ENCODE measurements around the gene AQP6.
"Not testable (repeated sequence)": the region's sequence is repeated elsewhere in the genome, so short reads cannot be mapped to it uniquely, and the experiment has no call there.

Gene AQP6

GRCh38 chr12:49987625-49988303 is 15.0 kb downstream of the AQP6 start:
- Histone ChIP-seq H3K4me3 (ENCODE audit: low read length) (no peak overlapping the region), H3K4me1 (ENCODE audit: insufficient read depth, low read length) (no peaks in the 10 kb centered on the region; the same call in 1 of the 2 replicates), H3K36me3 (ENCODE audit: insufficient read depth, low read length) (peaks cover 54% of the 10 kb centered on the region), H3K27me3 (ENCODE audit: insufficient read depth, low read length) (no peaks in the 10 kb centered on the region), H3K9ac (ENCODE audit: low read depth, low read length) (no peak overlapping the region), H3K9me3 (ENCODE audit: insufficient read depth, low read depth, low read length) (no peaks in the 10 kb centered on the region), H3K27ac (ENCODE audit: low read depth, low read length) (no peak overlapping the region)
- 87% methylated on average over 4 of the region's 4 CpGs for WGBS

- WGBS, result 92% methylated on average over 1 of the region's 2 CpGs
- H3K9ac ChIP-seq (ENCODE audit: low read depth, low read length); H3K27me3 ChIP-seq (ENCODE audit: insufficient read depth, low read length); H3K27ac ChIP-seq (ENCODE audit: low read depth, low read length); H3K4me3 ChIP-seq (ENCODE audit: low read length); H3K9me3 ChIP-seq (ENCODE audit: insufficient read depth, low read depth, low read length); H3K4me1 ChIP-seq (ENCODE audit: insufficient read depth, low read length): not testable (repeated sequence)
- peaks cover 70% of the 10 kb centered on the region for H3K36me3 ChIP-seq (ENCODE audit: insufficient read depth, low read length)
Measured at GRCh38 chr12:49989400-49989799, 16.7 kb downstream of the AQP6 start.

GRCh38 chr12:49990273-49990672 is 17.5 kb downstream of the AQP6 start:
- 93% methylated on average over 3 of the region's 4 CpGs for WGBS
- Histone ChIP-seq H3K4me3 (ENCODE audit: low read length) (no peak overlapping the region), H3K36me3 (ENCODE audit: insufficient read depth, low read length) (peaks cover 78% of the 10 kb centered on the region), H3K9ac (ENCODE audit: low read depth, low read length) (no peak overlapping the region), H3K27me3 (ENCODE audit: insufficient read depth, low read length) (no peaks in the 10 kb centered on the region), H3K9me3 (ENCODE audit: insufficient read depth, low read depth, low read length) (no peaks in the 10 kb centered on the region), H3K4me1 (ENCODE audit: insufficient read depth, low read length) (no peaks in the 10 kb centered on the region), H3K27ac (ENCODE audit: low read depth, low read length) (no peak overlapping the region)

GRCh38 chr12:49998453-49998852 is 25.7 kb downstream of the AQP6 start:
- H3K27me3 ChIP-seq (ENCODE audit: insufficient read depth, low read length), result no peaks in the 10 kb centered on the region
- peaks cover 91% of the 10 kb centered on the region for H3K36me3 ChIP-seq (ENCODE audit: insufficient read depth, low read length)
- no peaks in the 10 kb centered on the region for H3K9me3 ChIP-seq (ENCODE audit: insufficient read depth, low read depth, low read length)
- 100% methylated on average over 2 of the region's 2 CpGs for WGBS
- no peak overlapping the region for H3K9ac ChIP-seq (ENCODE audit: low read depth, low read length)
- no peak overlapping the region for H3K27ac ChIP-seq (ENCODE audit: low read depth, low read length)
- H3K4me1 ChIP-seq (ENCODE audit: insufficient read depth, low read length), result no peaks in the 10 kb centered on the region
- H3K4me3 ChIP-seq (ENCODE audit: low read length), result no peak overlapping the region

- WGBS, result 100% methylated on average over 2 of the region's 2 CpGs
- no peaks in the 10 kb centered on the region for H3K27me3 ChIP-seq (ENCODE audit: insufficient read depth, low read length)
- no peaks in the 10 kb centered on the region for H3K9me3 ChIP-seq (ENCODE audit: insufficient read depth, low read depth, low read length)
- H3K9ac ChIP-seq (ENCODE audit: low read depth, low read length), result no peak overlapping the region
- H3K27ac ChIP-seq (ENCODE audit: low read depth, low read length), result no peak overlapping the region
- H3K4me3 ChIP-seq (ENCODE audit: low read length), result no peak overlapping the region
- H3K36me3 ChIP-seq (ENCODE audit: insufficient read depth, low read length), result peaks cover 79% of the 10 kb centered on the region
- H3K4me1 ChIP-seq (ENCODE audit: insufficient read depth, low read length), result no peaks in the 10 kb centered on the region
Measured at GRCh38 chr12:50003595-50003994, 30.8 kb downstream of the AQP6 start.

- Histone ChIP-seq H3K9ac (ENCODE audit: low read depth, low read length) (no peak overlapping the region), H3K4me1 (ENCODE audit: insufficient read depth, low read length) (no peaks in the 10 kb centered on the region), H3K36me3 (ENCODE audit: insufficient read depth, low read length) (peaks cover 70% of the 10 kb centered on the region), H3K27ac (ENCODE audit: low read depth, low read length) (no peak overlapping the region), H3K4me3 (ENCODE audit: low read length) (no peak overlapping the region), H3K9me3 (ENCODE audit: insufficient read depth, low read depth, low read length) (no peaks in the 10 kb centered on the region), H3K27me3 (ENCODE audit: insufficient read depth, low read length) (no peaks in the 10 kb centered on the region)
Measured at GRCh38 chr12:50004696-50005095, 31.9 kb downstream of the AQP6 start.

- no peak overlapping the region for H3K27ac ChIP-seq (ENCODE audit: low read depth, low read length)
- no peaks in the 10 kb centered on the region for H3K9me3 ChIP-seq (ENCODE audit: insufficient read depth, low read depth, low read length)
- H3K27me3 ChIP-seq (ENCODE audit: insufficient read depth, low read length), result no peaks in the 10 kb centered on the region
- no peaks in the 10 kb centered on the region for H3K4me1 ChIP-seq (ENCODE audit: insufficient read depth, low read length)
- H3K4me3 ChIP-seq (ENCODE audit: low read length), result no peak overlapping the region
- 95% methylated on average over 3 of the region's 3 CpGs for WGBS
- H3K36me3 ChIP-seq (ENCODE audit: insufficient read depth, low read length), result peaks cover 68% of the 10 kb centered on the region
- H3K9ac ChIP-seq (ENCODE audit: low read depth, low read length), result no peak overlapping the region
Measured at GRCh38 chr12:50005175-50005574, 32.4 kb downstream of the AQP6 start.

GRCh38 chr12:50006280-50006679 is 33.5 kb downstream of the AQP6 start:
- peaks cover 57% of the 10 kb centered on the region for H3K36me3 ChIP-seq (ENCODE audit: insufficient read depth, low read length)
- no peak overlapping the region for H3K27ac ChIP-seq (ENCODE audit: low read depth, low read length)
- WGBS, result 94% methylated on average over 7 of the region's 7 CpGs
- H3K4me1 ChIP-seq (ENCODE audit: insufficient read depth, low read length), result no peaks in the 10 kb centered on the region
- no peaks in the 10 kb centered on the region for H3K27me3 ChIP-seq (ENCODE audit: insufficient read depth, low read length)
- no peak overlapping the region for H3K9ac ChIP-seq (ENCODE audit: low read depth, low read length)
- no peaks in the 10 kb centered on the region for H3K9me3 ChIP-seq (ENCODE audit: insufficient read depth, low read depth, low read length)
- no peak overlapping the region for H3K4me3 ChIP-seq (ENCODE audit: low read length)

- Histone ChIP-seq H3K9me3 (ENCODE audit: insufficient read depth, low read depth, low read length) (no peaks in the 10 kb centered on the region), H3K36me3 (ENCODE audit: insufficient read depth, low read length) (peaks cover 51% of the 10 kb centered on the region), H3K4me3 (ENCODE audit: low read length) (no peak overlapping the region), H3K27ac (ENCODE audit: low read depth, low read length) (no peak overlapping the region), H3K27me3 (ENCODE audit: insufficient read depth, low read length) (no peaks in the 10 kb centered on the region), H3K9ac (ENCODE audit: low read depth, low read length) (no peak overlapping the region), H3K4me1 (ENCODE audit: insufficient read depth, low read length) (no peaks in the 10 kb centered on the region)
- 100% methylated on average over 1 of the region's 1 CpG for WGBS
Measured at GRCh38 chr12:50006754-50007442, 34.2 kb downstream of the AQP6 start.

GRCh38 chr12:50013361-50014147 is 40.8 kb downstream of the AQP6 start:
- Histone ChIP-seq H3K27me3 (ENCODE audit: insufficient read depth, low read length) (no peaks in the 10 kb centered on the region), H3K36me3 (ENCODE audit: insufficient read depth, low read length) (peaks cover 31% of the 10 kb centered on the region), H3K9ac (ENCODE audit: low read depth, low read length) (no peak overlapping the region), H3K4me3 (ENCODE audit: low read length) (no peak overlapping the region), H3K27ac (ENCODE audit: low read depth, low read length) (no peak overlapping the region), H3K9me3 (ENCODE audit: insufficient read depth, low read depth, low read length) (no peaks in the 10 kb centered on the region), H3K4me1 (ENCODE audit: insufficient read depth, low read length) (0 out of 2 replicates have a peak, but pooled peaks cover 5% of the 10 kb centered on the region)
- WGBS, result 91% methylated on average over 2 of the region's 2 CpGs

- H3K36me3 ChIP-seq (ENCODE audit: insufficient read depth, low read length), result peaks cover 29% of the 10 kb centered on the region
- no peak overlapping the region for H3K27ac ChIP-seq (ENCODE audit: low read depth, low read length)
- H3K27me3 ChIP-seq (ENCODE audit: insufficient read depth, low read length), result no peaks in the 10 kb centered on the region
- 0 out of 2 replicates have a peak, but pooled peaks cover 5% of the 10 kb centered on the region for H3K4me1 ChIP-seq (ENCODE audit: insufficient read depth, low read length)
- no peaks in the 10 kb centered on the region for H3K9me3 ChIP-seq (ENCODE audit: insufficient read depth, low read depth, low read length)
- WGBS, result 93% methylated on average over 2 of the region's 3 CpGs
- no peak overlapping the region for H3K9ac ChIP-seq (ENCODE audit: low read depth, low read length)
- no peak overlapping the region for H3K4me3 ChIP-seq (ENCODE audit: low read length)
Measured at GRCh38 chr12:50014342-50014741, 41.6 kb downstream of the AQP6 start.

Measured in HUES64 (cell line).